Measurements from ENCODE around the gene PLEKHS1.
"Not testable (repeated sequence)": the region's sequence is repeated elsewhere in the genome, so short reads cannot be mapped to it uniquely, and the experiment has no call there.

Gene PLEKHS1

GRCh38 chr10:113742466-113742865, 9.0 kb upstream of the PLEKHS1 start:
- DNase-seq, result no peak

GRCh38 chr10:113743594-113743993, 7.9 kb upstream of the PLEKHS1 start:
- no peak for DNase-seq

- no peak for DNase-seq
Observed at GRCh38 chr10:113745374-113745773, 6.1 kb upstream of the PLEKHS1 start.

GRCh38 chr10:113746217-113746957, 5.1 kb upstream of the PLEKHS1 start:
- DNase-seq, result peak; percentile 26

GRCh38 chr10:113752553-113752952, 1.1 kb downstream of the PLEKHS1 start:
- DNase-seq, result no peak

GRCh38 chr10:113753020-113753692, 1.7 kb downstream of the PLEKHS1 start:
- no peak for DNase-seq

- DNase-seq, result no peak
Observed at GRCh38 chr10:113754125-113754524, 2.6 kb downstream of the PLEKHS1 start.

GRCh38 chr10:113754768-113755167, 3.3 kb downstream of the PLEKHS1 start:
- DNase-seq, result no peak

- no peak for DNase-seq
Observed at GRCh38 chr10:113756940-113757543, 5.6 kb downstream of the PLEKHS1 start.

- no peak for DNase-seq
Observed at GRCh38 chr10:113762083-113762482, 10.6 kb downstream of the PLEKHS1 start.

- no peak for DNase-seq
Observed at GRCh38 chr10:113764582-113764981, 13.1 kb downstream of the PLEKHS1 start.

GRCh38 chr10:113765910-113766309, 14.4 kb downstream of the PLEKHS1 start:
- DNase-seq, result no peak

- DNase-seq, result no peak
Observed at GRCh38 chr10:113767222-113767621, 15.7 kb downstream of the PLEKHS1 start.

GRCh38 chr10:113770346-113770745, 18.9 kb downstream of the PLEKHS1 start:
- DNase-seq, result no peak

GRCh38 chr10:113771131-113771530, 19.6 kb downstream of the PLEKHS1 start:
- not testable (repeated sequence) for DNase-seq

GRCh38 chr10:113775686-113776294, 24.3 kb downstream of the PLEKHS1 start:
- DNase-seq, result no peak

- DNase-seq, result no peak
Observed at GRCh38 chr10:113776553-113776952, 25.1 kb downstream of the PLEKHS1 start.

GRCh38 chr10:113780681-113781250, 29.3 kb downstream of the PLEKHS1 start:
- DNase-seq, result no peak

- no peak for DNase-seq
Observed at GRCh38 chr10:113782367-113782766, 30.9 kb downstream of the PLEKHS1 start.

- no peak for DNase-seq
Observed at GRCh38 chr10:113782986-113783704, 31.7 kb downstream of the PLEKHS1 start.

- DNase-seq, result no peak
Observed at GRCh38 chr10:113788604-113789083, 37.2 kb downstream of the PLEKHS1 start.

- DNase-seq, result no peak
Observed at GRCh38 chr10:113791691-113792090, 40.2 kb downstream of the PLEKHS1 start.

Data from 8988T (cell line).